AG09319 (cell line): ENCODE results near the gene DNAAF5.

Experiments
- DNase-seq: peaks from one replicate; pipeline ENCODE4 v3.0.0-alpha.2; 2010; ENCODE audit warnings: low read depth; ENCODE audit errors: extremely low read depth
- CTCF ChIP-seq: IDR thresholded peaks from 2 replicates; pipeline ENCODE4 v1.5.1; 2011; ENCODE audit warnings: low read depth, mild to moderate bottlenecking, inconsistent platforms, low read length, moderate library complexity

Gene DNAAF5

DNA sequence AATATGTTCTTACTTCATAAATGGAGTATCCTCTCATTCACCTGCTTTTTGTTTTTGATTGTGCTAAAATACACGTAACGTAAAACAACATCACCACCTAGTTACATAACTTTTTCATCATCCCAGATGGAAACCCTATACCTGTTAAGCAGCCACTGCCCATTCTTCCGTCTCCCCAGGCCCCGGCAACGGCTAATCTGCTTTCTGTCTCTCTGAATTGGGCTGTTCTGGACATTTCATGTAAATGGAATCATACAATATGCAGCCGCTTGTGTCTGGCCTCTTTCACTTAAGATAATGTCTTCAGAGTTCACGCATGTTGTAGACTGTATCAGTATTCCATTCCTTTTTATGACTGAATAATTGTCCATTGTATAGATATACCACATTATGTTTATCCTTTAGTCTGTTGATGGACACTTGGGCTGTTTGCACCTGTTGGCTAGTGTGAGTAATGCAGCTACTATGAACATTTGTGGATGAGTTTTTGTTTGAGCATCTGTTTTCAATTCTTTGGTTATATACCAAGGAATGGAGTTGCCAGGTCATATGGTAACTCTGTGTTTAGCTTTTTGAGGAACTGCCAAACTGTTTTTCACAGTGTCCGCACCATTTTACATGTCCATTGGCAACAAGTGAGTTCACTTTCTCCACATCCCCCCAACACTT is 91.7 kb downstream of the DNAAF5 start:
- TF ChIP-seq CTCF = peak; percentile 25
- DNase-seq = peak; percentile 54

DNA sequence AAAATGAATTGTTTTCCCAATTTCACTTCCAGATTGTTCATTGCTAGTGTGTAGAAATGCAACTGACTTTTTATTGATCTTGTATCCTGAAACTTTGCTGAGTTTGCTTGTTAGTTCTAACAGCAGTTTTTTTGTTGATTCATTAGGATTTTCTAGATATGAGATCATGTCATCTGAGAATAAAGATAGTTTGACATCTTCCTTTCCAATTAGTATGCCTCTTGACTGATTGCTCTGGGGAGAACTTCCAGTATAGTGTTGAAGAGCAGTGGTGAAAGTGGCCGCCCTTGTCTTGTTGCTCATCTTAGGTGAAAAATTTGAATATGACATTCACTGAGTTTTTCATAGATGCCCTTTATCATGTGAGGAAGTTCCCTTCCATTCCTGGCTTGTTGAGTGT is 93.8 kb downstream of the DNAAF5 start:
- TF ChIP-seq CTCF = no peak
- DNase-seq = no peak

- no peak for DNase-seq
- no peak; the same call in 1 of the 2 replicates for TF ChIP-seq CTCF
These were observed 95.2 kb downstream of the DNAAF5 start for GRCh38 chr7:821688-822087.

- TF ChIP-seq CTCF = no peak; the same call in 1 of the 2 replicates
- no peak for DNase-seq
These were observed 96.3 kb downstream of the DNAAF5 start for GRCh38 chr7:822692-823276.

DNA sequence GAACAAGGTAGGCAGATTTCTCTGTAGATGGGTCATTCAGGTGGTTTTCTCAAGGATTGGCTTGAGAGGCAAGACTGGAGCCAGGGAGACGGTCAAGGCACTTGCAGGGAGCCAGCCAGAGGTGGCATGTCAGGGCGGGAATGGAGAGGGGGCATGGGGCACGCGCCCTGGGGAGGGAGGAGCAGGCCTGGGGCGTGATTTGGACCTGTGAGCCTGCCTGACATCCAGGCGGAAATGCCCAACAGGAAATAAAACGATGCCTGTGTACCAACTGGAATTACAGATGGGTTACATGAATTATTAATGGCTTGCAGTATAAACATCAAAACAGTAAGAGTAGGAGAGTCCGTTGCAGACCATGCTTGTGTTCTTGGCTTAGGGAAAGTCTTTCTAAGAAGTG is 97.2 kb downstream of the DNAAF5 start:
- DNase-seq = no peak
- no peak for TF ChIP-seq CTCF

DNA sequence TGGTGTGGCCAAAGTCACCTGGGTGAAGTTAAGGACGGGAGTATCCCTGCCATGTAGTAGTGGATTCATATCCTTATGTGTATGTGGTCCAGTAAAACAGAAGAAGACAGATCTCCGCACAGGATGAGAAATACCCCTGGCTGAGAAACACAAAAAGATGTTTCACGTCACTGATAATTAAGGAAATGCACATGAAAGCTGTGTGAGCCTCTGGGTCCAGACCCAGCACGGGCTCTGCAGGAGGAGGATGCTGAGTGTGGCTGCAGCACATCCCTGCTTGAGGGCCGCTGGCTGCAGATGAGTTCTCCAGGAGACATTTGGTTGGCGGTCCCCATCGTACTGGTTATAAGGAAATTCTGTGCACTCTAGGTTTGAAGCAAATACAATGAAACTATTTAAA is 97.6 kb downstream of the DNAAF5 start:
- DNase-seq = no peak

More for the DNA sequence above, 97.6 kb downstream of the DNAAF5 start:
- no peak for TF ChIP-seq CTCF
